ENCODE results near the gene TTC39A.

The TTC39A gene

DNA sequence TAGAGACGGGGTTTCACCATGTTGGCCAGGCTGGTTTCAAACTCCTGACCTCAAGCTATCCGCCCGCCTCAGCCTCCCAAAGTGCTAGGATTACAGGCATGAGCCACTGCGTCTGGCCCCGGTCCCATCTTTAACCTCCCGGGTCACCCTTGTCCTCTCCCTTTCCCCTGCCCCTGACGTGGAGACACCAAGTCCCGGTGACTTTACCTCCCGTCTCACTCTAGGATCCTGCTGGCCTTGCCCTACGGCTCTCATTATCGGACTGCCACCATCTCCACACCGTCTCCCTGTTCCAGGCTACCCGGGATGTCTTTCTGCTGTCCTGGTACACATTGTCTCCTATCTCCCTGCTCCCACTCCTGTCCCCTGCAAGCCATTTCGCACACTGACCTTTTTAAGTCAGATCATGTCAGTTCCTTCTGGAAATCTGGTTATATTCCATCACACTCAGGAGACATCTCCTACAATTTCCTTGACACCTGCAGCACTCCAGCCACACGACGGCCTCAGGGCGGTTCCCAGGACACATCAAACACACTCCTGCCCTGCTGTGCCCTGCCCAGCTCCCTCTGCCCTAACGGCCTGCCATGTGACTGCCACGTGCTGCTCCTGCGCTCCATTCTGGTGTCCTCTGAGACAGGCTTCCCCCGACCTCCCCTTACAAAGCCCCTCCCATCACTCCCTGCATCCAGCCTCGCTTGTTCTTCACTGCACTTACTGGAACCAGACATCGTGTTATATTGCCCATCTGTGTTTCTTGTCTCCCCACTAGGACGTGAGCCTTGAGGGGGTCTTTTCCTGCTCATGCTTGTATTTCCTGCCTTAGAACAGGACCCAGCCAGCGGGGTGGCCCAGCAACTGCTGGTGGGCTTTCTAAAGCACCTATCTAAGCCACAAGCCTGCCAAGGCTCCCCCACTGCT, 32.7 kb downstream of the TTC39A start:
- no peak for DNase-seq (ENCODE audit: low spot score)

DNA sequence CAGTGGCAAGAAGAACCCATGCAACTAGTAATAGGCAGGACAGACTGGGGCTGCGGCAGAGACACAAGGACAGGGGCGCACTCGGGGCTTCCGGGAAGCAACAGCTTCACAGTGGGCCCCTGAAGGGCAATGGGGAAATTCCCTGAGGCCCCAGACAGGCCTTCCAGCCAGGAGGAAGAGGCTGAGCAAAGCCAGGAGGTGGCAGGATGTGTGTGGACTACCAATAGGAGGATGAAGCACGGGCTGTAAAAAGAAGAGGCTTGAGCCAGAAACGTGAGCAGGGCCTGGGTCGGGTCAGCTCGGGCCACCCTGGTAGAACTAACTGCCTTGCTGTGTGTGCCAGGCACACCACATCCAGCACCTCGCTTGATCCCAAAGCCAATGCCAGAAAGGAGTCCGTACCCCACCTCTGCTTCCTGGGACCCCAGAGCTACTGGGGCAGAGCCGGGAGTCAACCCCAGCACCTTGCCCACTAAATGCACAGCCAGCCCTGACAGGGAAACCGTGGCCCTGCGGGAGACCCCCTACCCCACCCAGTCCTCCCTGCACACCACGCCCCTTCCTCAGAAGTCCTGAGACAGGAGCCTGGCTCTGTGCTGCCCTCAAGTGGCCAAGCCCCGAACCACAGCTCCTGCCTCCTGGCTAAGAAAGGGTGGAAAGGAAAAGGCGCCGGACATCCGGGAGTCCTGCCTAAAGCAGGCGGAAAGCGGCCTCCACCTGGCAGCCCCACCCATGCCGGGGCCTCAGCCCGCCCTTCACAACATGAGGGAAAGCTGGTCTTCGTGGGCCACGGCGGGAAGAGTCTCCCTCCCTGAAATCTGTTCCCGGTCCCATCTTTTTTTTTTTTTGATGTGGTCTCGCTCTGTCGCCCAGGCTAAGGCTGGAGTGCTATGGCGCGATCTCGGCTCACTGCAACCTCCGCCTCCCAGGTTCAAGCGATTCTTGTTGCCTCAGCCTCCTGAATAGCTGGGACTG, 33.7 kb downstream of the TTC39A start:
- DNase-seq (ENCODE audit: low spot score): peak; percentile 86

DNA sequence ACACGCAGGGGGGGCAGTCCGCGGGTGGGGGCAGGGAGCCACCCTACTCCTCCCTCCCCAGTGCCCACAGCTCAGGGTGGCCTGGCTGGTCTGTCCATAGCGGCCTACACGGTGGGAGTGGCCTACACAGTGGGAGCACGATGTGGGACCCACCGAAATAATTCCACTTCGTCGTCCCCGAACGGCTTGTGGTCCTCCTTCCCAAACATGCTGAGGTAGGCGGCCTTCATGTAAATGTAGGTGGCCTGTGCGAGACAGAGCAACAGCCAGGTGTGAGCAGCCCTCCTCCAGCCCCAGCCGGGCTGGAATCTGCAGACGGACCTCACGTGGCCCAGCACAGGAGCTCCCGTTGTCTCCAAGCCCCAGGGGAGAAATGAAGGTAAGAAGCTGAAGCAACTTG, 34.4 kb downstream of the TTC39A start:
- DNase-seq (ENCODE audit: low spot score): no peak

DNA sequence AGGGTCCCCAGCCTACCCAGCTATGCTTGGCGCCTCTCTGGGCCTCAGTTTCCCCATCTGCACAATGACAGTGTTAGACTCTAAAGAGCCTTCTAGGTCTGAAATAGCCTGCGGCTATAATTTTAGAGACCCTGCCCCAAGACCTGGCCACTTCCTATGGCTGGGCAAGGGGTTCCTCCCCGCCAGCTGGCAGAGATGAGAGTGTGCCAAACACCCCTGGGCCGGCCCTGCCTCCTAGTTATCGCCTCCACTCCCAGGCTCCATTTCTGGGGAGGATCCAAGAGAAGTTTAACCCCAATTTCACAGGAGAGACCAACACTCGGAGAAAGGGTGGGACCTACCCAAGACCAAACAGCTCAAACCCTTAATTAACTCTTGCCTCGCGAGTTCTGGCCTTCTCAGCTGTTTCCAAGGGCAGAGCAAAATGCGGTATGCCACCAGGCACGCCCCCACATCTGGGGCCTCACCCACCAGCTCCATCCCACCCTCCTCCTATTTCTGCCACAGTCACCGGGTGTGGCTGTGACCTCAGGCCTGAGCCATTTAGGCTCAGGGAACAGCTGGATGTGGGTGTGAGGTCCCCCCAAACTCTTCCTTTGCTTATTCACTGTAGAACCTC, 35.7 kb downstream of the TTC39A start:
- no peak for DNase-seq (ENCODE audit: low spot score)

DNA sequence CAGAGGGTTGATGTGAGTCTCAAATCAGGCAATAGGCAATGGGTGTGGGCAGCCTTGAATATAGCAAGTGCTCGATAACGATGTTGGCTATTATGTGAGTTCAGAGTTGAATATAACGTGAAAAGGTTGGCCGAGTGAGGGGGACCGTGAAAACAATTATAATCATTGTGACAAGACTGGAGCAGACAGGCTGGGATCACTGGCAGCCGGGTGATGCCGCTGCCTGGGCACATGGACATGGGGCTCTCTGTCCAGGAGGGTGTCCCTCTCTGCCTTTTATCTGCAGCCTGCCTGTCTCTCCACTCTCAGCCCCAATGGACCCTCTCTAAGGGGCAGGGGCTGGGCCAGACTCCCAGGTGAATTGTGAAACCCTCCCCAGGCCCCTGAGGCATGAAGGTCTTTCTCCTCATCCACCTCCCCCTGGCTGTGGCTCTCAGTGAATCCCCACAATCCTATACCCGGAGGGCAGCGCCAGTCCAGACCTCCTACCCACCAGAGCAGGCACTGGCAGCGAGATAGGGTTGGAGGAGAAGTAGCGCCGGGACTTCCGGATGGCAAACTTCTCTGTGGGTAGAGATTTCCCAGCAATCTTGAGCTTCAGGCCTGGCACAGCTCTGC, 36.4 kb downstream of the TTC39A start:
- DNase-seq (ENCODE audit: low spot score): no peak

DNA sequence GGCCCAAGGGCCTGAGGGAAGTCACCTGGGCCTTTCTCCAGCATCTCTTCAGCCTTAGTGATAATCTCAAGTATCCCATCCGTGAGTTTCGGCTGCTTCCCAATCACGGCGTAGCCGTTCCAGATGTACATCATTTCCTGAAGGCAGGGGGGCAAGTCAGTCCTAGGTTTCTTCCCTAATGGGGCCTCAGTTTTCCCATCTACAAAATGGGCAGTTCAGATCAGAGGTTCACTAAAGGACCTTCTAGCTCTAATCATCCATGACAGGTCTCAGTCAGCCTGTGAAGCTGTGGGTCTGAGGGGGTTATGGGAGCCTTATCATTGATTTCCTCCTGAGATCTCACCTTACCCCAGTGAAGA, 39.9 kb downstream of the TTC39A start:
- DNase-seq (ENCODE audit: low spot score): no peak

DNA sequence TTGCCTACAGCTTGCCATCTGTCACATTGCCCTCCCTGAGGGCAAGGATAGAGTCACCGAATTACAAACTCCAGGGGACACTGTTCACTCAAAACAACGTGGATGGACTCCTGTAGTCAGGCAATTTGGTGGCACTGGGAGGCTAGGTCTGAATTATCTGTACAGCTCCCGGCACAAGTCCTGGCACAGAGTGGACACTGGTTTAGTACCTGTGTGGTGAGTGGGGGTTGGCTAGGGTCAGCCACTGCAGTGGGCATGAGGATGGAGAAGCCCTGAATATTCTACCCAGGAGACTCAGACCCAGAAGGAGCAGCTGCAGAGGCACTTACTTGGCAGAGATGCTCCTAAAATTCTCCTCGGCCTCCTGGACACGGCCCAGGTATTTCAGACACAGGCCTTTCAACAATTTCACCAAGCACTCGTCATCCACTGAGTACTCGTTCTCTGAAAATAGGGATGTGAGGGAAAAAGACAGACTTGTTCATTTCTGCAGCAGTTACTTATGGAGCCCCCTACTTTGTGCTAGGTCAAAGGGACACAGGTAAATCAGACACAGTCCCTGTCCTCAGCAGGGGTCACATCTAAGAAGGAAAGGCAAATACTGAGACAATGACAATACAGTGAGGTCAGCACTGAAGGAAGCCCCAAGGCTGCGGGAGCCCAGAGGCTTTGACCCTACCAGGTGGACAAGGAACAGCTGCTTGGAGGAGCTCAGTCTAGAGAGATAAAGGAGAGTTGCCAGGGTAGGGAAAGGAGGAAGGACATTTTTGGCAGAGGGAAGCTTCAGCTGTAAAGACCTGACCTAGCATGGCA, 40.5 kb downstream of the TTC39A start:
- no peak for DNase-seq (ENCODE audit: low spot score)

DNA sequence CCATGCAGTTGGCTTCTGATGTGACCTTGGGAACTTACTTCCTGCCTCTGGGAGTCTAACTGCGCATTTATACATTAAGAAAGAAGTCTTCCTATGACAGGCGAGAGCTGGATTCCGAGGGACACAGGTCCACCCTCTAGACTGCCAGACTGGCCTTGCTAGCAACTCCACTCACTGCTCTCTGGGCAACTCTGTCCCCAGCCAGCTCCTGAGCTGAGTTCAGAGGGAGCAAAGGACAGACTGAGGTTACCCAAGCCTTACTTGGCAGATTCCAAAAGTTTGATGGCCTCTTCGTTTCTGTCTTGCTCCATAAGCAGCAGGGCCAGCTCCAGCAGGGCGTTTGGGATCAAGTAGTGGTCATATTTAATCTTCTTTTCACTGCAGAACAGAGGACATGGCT, 41.8 kb downstream of the TTC39A start:
- DNase-seq (ENCODE audit: low spot score): no peak

DNA sequence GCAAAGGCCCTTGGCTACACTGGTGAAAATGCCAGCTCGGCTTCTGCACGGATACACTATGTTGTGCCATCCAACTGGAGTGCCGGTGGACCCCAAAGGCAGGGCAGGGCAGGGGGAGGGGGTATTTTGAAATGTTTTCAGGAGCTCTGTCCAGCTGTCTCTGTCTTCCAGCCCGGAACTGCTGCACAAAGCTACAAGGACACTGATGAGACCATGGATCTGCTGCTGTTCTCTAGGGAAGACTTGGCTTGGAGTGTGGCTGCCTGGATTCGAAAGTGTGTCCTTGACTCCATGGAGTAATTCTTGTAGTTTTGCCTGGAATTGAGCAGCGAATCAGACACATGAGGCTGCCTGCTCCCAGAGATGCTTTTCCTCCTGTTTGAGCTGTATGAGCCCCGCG, 42.4 kb downstream of the TTC39A start:
- DNase-seq (ENCODE audit: low spot score): no peak

DNA sequence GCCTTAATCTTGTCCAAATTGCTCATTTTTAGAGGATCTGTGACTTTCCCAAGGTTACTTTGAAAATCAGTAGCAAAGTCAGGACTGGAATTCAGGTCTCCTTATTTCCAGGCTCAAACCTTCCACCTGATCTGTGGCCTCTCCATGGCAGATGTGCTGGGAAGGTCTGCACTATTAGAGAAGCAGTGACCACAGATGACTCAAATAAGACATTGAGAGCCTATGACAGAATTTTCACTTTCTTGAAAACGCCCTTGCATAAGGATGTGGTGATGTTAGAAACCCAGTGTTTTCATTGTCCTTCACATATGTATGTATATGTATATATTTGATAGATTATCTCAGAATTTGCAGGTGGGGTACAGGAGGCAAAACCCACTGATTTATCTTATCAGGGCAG, 45.3 kb downstream of the TTC39A start:
- DNase-seq (ENCODE audit: low spot score): no peak

DNA sequence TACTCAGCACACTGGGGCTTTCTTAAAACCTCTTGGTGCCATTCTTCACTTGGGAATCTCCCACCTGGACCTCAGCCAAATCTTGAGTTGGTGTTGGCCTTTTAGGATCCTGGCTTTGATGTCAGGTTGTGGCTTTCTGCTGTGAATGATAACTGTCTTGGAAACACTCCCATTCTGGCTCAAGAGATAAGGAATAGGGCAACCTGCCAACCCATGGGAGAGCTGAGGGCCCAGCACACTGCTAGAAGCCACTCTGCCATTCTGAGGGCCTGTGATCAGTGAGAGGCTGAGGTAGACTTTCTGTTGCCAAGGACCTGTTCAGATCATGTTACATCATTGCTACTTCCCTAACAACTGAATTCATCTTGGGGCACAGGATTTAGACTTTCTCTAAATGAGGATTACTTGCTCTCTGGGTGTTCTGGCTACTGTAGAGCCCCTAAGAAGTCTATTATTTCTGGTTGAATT, 45.8 kb downstream of the TTC39A start:
- no peak for DNase-seq (ENCODE audit: low spot score)

DNA sequence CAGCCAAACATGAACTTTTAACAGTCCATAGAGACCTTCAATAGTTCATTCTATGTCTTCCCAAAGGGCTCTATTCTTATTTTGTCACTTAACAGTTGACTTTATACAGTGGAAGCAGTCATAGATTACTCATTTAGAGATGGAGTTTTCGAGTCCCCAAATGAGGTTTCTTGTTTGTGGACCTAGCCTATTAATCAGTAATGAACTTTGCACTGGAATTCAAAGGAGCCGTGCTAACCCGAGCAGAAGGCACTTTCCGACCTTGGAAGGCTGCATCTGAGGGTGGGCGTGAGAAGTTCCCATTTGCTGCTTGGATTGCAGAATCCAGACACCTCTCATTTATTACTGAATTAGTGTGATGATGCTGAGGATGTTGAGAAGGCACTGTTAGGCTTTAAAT, 46.4 kb downstream of the TTC39A start:
- no peak for DNase-seq (ENCODE audit: low spot score)

DNA sequence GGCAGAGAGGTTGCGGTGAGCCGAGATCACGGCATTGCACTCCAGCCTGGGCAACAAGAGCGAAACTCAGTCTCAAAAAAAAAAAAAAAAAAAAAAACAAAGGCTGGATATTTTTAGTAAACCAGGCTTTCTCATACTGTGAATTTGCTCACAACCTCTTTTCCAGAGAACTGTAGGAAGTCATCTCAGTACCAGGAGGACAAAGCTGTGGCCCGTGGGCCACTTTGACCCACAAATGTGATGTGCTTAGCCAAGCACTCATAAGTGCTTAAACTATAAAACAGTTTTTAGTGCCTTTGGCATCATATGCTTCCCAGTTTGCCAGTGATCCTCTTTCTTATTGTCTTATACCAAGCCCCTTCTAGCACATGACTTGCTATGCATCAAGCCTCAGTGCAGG, 47.8 kb downstream of the TTC39A start:
- no peak for DNase-seq (ENCODE audit: low spot score)

DNA sequence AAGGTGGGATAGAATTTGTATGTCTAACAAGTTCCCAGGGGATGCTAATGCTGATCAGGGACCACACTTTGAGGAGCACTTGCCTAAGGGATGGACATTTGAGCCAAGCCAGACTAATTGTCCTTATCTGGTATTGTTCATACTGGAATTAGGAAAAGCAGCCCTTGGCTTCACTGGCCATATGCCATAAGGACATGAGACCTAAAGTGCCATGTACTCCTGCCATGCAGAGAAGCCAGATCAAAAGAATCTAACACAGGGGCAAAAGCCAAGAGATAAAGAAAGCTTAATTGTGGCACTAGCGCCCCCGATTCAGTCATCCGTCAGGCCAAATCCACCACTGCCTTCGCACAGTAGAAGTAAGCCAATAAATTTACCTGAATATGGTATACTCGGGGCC, 48.6 kb downstream of the TTC39A start:
- DNase-seq (ENCODE audit: low spot score): no peak

DNA sequence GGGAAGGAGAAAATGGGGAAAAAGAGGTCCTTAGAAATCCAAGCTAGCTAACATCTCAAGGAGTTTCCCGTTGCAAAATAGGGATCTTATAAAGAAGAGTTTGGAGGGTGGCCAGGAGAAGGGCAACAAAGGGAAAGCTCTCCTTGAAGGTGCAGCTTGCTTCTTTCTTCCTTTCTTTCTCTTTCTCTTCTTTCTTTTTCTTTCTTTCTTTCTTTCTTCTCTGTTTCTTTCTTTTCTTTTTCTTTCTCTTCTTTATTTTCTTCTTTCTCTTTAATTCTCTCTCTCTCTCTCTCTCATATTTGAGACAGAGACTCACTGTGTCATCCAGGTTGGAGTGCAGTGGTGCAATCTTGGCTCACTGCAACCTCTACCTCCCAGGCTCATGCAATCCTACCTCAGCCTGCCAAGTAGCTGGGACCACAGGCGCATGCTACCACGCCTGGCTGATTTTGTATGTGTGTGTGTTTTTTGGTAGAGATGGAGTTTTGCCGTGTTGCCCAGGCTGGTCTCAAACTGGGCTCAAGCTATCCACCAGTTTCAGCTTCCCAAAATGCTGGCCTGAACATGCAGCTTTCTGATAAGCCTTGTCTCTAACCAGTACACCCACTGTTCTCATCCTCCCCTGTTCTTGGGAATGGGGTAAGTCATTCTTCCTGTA, 49.9 kb downstream of the TTC39A start:
- no peak for DNase-seq (ENCODE audit: low spot score)

DNA sequence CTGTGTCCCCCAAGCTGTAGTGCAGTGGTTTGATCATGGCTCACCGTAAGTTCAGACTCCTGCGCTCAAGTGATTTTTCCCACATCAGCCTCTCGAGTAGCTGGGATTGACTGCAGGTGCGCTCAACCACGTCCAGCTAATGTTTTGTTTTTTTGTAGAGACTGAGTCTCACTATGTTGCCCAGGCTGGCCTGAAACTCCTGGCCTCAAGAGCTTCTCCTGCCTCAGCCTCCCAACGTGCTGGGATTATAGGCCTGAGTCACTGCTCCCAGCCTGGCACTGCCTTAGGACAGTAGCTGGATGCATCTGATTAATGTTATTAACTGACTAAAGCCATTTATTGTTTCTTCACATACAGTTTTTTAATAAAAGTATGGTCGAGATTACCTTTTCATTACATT, 54.1 kb downstream of the TTC39A start:
- no peak for DNase-seq (ENCODE audit: low spot score)

DNA sequence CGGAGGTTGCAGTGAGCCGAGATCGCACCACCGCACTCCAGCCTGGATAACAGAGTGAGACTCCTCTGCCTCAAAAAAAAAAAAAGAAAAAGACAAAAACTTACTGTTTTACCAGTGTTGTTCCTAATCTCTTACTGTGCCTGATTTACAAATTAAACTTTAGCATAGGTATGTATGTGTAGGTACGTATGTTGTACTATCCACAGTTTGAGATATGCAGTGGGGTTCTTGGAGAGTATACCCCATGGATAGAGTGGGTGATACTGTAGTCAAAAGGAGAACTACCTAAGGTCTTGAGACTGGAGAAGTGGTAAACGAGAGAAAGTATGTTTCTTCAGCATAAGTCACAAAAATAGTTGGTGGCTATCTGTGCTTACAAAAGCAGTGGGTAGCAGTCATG, 55.7 kb downstream of the TTC39A start:
- DNase-seq (ENCODE audit: low spot score): no peak

DNA sequence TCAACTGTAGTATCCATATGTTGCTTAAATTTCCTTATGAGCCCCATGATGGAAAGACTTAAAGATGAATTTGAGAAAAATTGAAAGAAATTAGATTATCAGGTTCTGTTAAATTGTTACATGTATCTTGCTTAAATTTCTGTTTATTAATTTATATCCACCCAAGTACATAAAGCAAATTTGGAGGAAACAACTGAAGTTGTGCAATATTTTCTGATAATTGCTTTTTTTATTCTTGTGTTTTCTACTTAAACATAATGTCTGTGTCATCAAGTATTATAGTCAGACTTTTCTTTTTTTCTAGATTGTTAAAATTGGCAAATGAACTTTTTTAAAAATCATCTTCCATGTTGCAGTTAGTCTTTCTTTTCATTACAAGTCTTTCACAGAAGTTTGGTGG, 57.4 kb downstream of the TTC39A start:
- DNase-seq (ENCODE audit: low spot score): no peak

DNA sequence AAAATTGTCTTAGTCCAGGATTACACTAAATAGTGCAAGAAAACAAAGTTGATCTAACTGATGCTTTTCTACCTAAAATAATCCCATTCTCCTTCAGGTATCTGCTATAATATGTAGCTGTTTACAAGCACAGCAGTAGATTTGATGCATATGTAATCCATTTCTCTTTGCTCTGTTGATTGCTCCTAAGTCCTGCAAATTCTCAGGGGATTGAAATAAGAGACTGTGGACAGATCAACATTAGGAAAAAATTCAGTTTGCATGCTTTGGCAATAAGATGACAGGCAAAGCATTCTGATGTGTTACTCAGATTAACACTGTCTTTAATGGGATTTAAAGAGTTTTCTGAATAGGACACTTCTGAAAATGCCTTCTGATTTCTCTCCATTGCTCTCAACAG, 59.6 kb downstream of the TTC39A start:
- no peak for DNase-seq (ENCODE audit: low spot score)

DNA sequence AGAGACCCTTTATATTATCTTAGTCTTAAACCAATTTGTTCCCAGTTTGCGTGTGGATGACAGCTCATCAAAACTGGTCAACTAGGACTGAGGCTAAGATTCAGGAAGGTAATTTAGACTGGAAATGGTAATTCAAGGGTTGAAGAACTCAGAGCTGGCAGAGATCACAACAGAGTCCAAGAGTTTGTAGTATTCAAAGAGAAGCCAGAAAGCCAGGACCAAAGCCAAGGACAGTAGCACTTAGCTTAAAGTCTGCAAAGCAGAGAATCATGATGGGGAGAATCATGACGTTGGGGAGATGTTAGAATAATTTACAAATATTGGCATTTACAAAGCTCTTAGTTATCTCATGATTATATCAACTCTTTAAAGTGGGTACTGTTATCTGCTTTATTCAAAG, 61.7 kb downstream of the TTC39A start:
- DNase-seq (ENCODE audit: low spot score): no peak

DNA sequence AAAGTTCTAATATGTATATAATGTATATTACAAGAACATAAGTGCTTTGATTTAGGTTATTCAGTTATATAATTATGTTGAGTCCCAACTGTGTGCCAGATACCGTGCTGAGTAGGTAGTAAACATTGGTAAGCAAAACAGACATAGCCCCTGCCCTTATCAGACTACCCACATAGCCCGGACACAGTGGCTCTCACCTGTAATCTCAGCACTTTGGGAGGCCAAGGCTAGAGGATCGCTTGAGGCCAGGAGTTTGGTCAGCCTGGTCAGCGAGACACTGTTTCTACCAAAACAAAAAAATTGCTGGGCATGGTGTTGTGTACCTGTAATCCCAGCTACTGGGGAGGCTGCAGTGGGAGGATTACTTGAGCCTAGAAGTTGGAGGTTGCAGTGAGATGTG, 63.6 kb downstream of the TTC39A start:
- no peak for DNase-seq (ENCODE audit: low spot score)
